HUES48 (cell line): ENCODE data around the gene MMS22L.

ENCODE experiments used
- H3K27ac ChIP-seq: one replicate; pipeline ENCODE4 v1.7.0; 2013; ENCODE audit warnings: low read depth, low read length, inconsistent platforms
- H3K27me3 ChIP-seq: 2 replicates; pipeline ENCODE4 v1.6.1; 2013; ENCODE audit warnings: mild to moderate bottlenecking, low read length; ENCODE audit not compliant: control insufficient read depth, insufficient read depth
- H3K36me3 ChIP-seq: 2 replicates; pipeline ENCODE4 v1.6.1; 2013; ENCODE audit warnings: low read length; ENCODE audit not compliant: control insufficient read depth, insufficient read depth
- H3K4me1 ChIP-seq: 2 replicates; pipeline ENCODE4 v1.6.1; 2013; ENCODE audit warnings: mild to moderate bottlenecking, low read length; ENCODE audit not compliant: control insufficient read depth, insufficient read depth
- H3K4me3 ChIP-seq: 2 replicates; pipeline ENCODE4 v1.5.1; 2013; ENCODE audit warnings: mild to moderate bottlenecking, low read depth, low read length
- H3K9ac ChIP-seq: 2 replicates; pipeline ENCODE4 v1.6.1; 2013; ENCODE audit warnings: mild to moderate bottlenecking, low read depth, low read length, moderate library complexity
- H3K9me3 ChIP-seq: 2 replicates; pipeline ENCODE4 v1.6.1; 2013; ENCODE audit warnings: low read length; ENCODE audit not compliant: control insufficient read depth, insufficient read depth

The MMS22L gene

DNA sequence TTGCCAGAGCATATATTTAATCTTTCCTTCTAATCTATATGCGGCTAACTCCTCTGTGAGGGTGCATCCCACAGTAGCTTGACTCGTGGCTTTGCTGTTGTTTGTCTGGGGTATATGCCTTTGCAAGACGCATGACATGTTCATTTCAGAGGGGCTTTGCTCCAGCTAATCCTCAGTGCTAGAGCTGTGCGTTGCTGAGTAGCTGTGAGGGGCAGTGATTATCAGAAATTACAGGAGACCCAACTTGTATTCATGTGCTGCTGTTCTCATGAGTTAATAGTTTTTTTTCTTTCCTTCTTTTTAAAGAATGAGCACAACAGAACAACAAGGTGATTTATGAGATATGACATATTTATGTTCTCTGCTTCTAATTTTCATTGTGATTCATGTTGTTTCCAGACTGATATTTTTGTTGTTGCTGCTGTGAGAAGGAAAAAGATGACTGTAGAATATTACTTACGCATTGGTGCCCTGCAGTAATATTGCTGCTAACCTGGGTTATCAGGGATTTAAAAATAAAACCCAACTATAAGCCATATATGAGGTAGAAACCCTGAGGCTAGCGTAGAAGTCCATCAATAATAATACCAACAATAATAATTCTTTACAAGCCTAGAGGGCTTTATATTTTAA, 190.2 kb downstream of the MMS22L start:
- H3K27ac ChIP-seq = no peak overlapping the region
- no peaks in the 10 kb centered on the region for H3K27me3 ChIP-seq
- H3K4me1 ChIP-seq = no peaks in the 10 kb centered on the region
- no peak overlapping the region for H3K4me3 ChIP-seq
- H3K9ac ChIP-seq = no peak overlapping the region
- no peaks in the 10 kb centered on the region for H3K9me3 ChIP-seq
- H3K36me3 ChIP-seq = no peaks in the 10 kb centered on the region
